ENCODE measurements around the gene AGAP2.

DNA sequence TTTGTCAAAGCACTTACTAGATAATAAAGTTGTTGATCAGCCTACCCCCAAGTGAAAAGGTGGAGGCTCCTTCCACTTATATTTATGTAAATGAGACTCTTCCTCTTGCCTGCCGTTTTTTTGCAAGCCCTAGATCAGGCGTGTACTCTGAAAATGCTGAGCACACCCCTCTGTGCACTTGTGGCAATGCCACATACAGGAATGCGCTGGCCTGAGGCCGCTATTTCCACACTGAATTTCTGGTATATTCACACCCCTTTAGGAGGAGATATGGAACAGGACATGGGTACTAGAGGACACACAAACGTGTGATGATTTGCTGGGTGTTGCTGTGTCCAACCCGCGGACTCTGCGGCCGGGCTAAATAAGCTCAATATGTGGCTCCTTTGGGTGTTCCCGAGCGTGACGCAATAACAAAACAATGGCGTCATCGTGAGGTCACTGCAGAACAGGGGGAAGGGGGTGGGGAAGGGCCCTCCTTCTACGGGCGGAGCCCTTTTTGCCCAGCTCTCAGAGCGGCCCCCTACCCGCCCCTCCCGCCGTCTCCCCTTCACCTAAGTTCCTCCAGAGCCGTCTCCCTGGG lies 5.7 kb upstream of the AGAP2 start:
- TF ChIP-seq, protein P1, sequence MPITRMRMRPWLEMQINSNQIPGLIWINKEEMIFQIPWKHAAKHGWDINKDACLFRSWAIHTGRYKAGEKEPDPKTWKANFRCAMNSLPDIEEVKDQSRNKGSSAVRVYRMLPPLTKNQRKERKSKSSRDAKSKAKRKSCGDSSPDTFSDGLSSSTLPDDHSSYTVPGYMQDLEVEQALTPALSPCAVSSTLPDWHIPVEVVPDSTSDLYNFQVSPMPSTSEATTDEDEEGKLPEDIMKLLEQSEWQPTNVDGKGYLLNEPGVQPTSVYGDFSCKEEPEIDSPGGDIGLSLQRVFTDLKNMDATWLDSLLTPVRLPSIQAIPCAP (CRISPR knock-in tag; IDR thresholded peaks at IDR 0.05), result no peak
- TF ChIP-seq, protein P2, sequence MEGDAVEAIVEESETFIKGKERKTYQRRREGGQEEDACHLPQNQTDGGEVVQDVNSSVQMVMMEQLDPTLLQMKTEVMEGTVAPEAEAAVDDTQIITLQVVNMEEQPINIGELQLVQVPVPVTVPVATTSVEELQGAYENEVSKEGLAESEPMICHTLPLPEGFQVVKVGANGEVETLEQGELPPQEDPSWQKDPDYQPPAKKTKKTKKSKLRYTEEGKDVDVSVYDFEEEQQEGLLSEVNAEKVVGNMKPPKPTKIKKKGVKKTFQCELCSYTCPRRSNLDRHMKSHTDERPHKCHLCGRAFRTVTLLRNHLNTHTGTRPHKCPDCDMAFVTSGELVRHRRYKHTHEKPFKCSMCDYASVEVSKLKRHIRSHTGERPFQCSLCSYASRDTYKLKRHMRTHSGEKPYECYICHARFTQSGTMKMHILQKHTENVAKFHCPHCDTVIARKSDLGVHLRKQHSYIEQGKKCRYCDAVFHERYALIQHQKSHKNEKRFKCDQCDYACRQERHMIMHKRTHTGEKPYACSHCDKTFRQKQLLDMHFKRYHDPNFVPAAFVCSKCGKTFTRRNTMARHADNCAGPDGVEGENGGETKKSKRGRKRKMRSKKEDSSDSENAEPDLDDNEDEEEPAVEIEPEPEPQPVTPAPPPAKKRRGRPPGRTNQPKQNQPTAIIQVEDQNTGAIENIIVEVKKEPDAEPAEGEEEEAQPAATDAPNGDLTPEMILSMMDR (IDR thresholded peaks at IDR 0.05), result no peak
- TF ChIP-seq GRHL2 (CRISPR knock-in tag; IDR thresholded peaks at IDR 0.05; ENCODE audit: insufficient replicate concordance, severe bottlenecking), result no peak
- TF ChIP-seq, protein P3, sequence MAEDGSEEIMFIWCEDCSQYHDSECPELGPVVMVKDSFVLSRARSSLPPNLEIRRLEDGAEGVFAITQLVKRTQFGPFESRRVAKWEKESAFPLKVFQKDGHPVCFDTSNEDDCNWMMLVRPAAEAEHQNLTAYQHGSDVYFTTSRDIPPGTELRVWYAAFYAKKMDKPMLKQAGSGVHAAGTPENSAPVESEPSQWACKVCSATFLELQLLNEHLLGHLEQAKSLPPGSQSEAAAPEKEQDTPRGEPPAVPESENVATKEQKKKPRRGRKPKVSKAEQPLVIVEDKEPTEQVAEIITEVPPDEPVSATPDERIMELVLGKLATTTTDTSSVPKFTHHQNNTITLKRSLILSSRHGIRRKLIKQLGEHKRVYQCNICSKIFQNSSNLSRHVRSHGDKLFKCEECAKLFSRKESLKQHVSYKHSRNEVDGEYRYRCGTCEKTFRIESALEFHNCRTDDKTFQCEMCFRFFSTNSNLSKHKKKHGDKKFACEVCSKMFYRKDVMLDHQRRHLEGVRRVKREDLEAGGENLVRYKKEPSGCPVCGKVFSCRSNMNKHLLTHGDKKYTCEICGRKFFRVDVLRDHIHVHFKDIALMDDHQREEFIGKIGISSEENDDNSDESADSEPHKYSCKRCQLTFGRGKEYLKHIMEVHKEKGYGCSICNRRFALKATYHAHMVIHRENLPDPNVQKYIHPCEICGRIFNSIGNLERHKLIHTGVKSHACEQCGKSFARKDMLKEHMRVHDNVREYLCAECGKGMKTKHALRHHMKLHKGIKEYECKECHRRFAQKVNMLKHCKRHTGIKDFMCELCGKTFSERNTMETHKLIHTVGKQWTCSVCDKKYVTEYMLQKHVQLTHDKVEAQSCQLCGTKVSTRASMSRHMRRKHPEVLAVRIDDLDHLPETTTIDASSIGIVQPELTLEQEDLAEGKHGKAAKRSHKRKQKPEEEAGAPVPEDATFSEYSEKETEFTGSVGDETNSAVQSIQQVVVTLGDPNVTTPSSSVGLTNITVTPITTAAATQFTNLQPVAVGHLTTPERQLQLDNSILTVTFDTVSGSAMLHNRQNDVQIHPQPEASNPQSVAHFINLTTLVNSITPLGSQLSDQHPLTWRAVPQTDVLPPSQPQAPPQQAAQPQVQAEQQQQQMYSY (CRISPR knock-in tag; IDR thresholded peaks at IDR 0.05), result no peak
- no peak for TF ChIP-seq ZNF317 (CRISPR knock-in tag; IDR thresholded peaks at IDR 0.05; ENCODE audit: borderline replicate concordance, low read depth)
- TF ChIP-seq, protein P4, sequence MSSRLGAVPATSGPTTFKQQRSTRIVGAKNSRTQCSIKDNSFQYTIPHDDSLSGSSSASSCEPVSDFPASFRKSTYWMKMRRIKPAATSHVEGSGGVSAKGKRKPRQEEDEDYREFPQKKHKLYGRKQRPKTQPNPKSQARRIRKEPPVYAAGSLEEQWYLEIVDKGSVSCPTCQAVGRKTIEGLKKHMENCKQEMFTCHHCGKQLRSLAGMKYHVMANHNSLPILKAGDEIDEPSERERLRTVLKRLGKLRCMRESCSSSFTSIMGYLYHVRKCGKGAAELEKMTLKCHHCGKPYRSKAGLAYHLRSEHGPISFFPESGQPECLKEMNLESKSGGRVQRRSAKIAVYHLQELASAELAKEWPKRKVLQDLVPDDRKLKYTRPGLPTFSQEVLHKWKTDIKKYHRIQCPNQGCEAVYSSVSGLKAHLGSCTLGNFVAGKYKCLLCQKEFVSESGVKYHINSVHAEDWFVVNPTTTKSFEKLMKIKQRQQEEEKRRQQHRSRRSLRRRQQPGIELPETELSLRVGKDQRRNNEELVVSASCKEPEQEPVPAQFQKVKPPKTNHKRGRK (CRISPR knock-in tag; IDR thresholded peaks at IDR 0.05; ENCODE audit: borderline replicate concordance), result no peak
- TF ChIP-seq, protein P5, sequence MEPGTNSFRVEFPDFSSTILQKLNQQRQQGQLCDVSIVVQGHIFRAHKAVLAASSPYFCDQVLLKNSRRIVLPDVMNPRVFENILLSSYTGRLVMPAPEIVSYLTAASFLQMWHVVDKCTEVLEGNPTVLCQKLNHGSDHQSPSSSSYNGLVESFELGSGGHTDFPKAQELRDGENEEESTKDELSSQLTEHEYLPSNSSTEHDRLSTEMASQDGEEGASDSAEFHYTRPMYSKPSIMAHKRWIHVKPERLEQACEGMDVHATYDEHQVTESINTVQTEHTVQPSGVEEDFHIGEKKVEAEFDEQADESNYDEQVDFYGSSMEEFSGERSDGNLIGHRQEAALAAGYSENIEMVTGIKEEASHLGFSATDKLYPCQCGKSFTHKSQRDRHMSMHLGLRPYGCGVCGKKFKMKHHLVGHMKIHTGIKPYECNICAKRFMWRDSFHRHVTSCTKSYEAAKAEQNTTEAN (CRISPR knock-in tag; IDR thresholded peaks at IDR 0.05), result no peak
- TF ChIP-seq ZNF232 (CRISPR knock-in tag; IDR thresholded peaks at IDR 0.05), result no peak
- TF ChIP-seq, protein P6, sequence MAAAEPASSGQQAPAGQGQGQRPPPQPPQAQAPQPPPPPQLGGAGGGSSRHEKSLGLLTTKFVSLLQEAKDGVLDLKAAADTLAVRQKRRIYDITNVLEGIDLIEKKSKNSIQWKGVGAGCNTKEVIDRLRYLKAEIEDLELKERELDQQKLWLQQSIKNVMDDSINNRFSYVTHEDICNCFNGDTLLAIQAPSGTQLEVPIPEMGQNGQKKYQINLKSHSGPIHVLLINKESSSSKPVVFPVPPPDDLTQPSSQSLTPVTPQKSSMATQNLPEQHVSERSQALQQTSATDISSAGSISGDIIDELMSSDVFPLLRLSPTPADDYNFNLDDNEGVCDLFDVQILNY (CRISPR knock-in tag; IDR thresholded peaks at IDR 0.05), result no peak
